Left ventricle myocardium inferior (tissue), 1 donor: ENCODE data around the gene TMEM132C. TPM values are rescaled to one million over a fixed set of nuclear protein-coding genes. Genes with fewer than 3 reads are reported as not detected.

ENCODE experiments used
- DNase-seq: peaks from one replicate; pipeline ENCODE4 v3.0.0-alpha.2; 2020
- H3K27ac ChIP-seq: fragments of 200-600 bp; replicated peaks from 2 replicates; pipeline ENCODE4 v1.8.0; 2021
- H3K27me3 ChIP-seq: fragments of 200-600 bp; 2 replicates; pipeline ENCODE4 v1.8.0; 2021; ENCODE audit warnings: low read depth
- H3K36me3 ChIP-seq: fragments of 200-600 bp; 2 replicates; pipeline ENCODE4 v1.8.0; 2021
- H3K4me1 ChIP-seq: fragments of 200-600 bp; 2 replicates; pipeline ENCODE4 v1.8.0; 2021
- H3K4me3 ChIP-seq: fragments of 200-600 bp; 2 replicates; pipeline ENCODE4 v1.8.0; 2021; ENCODE audit warnings: mild to moderate bottlenecking, moderate library complexity
- H3K9me3 ChIP-seq: fragments of 200-600 bp; replicated peaks from 2 replicates; pipeline ENCODE4 v1.8.0; 2021
- intact Hi-C: fragments of 100-400 bp; cut with micrococcal nuclease; formaldehyde crosslinking; loops from one replicate; pipeline ENCODE4 v1.11.0; 2022
- total RNA-seq: library from RNA; stranded (reverse); fragmentation: NEBNext Ultra II Directional; extraction: Animal tissue kit (Norgen Biotek cat#: 25700); gene quantifications from one replicate; pipeline ENCODE4 v1.2.1, GENCODE V29; 2021
- TF ChIP-seq, protein P1 (sequence below): fragments of 200-600 bp; IDR thresholded peaks from 2 replicates; pipeline ENCODE4 v1.8.0; 2021; ENCODE audit warnings: antibody characterized with exemption, mild to moderate bottlenecking, borderline replicate concordance
- donor health status: DM: no; HTN: yes; CAD: no; lungs with severe emphysema.

Gene TMEM132C
- total RNA-seq, 1 donor from 2014 or later: 1.8 TPM

DNA sequence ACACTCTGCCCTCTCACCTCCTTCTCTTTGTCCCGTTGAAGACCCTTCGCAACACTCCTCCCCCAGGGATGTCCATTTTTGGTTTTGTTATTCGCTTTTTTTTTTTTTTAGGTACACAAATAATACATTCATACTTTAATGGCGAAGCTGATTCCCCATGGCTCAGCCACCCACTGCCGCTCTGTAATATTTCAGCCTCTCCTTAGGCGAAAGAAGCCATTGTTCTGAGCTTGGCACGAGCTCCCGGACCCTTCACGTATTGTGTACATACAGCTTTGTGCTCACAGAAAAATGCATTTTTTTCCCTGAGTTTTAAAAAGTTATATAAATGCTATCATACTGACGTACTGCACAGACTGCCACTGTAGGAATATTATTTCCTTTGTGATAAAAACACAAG lies 115.0 kb downstream of the TMEM132C start:
- H3K36me3 ChIP-seq: no peaks in the 10 kb centered on the region
- no peaks in the 10 kb centered on the region for H3K4me1 ChIP-seq
- intact Hi-C loops: no loop called here
- peaks cover 85% of the 10 kb centered on the region for H3K27me3 ChIP-seq
- DNase-seq: no peak
- H3K4me3 ChIP-seq: no peak overlapping the region
- H3K27ac ChIP-seq: no peak overlapping the region
- no peaks in the 10 kb centered on the region for H3K9me3 ChIP-seq
- TF ChIP-seq, protein P1, sequence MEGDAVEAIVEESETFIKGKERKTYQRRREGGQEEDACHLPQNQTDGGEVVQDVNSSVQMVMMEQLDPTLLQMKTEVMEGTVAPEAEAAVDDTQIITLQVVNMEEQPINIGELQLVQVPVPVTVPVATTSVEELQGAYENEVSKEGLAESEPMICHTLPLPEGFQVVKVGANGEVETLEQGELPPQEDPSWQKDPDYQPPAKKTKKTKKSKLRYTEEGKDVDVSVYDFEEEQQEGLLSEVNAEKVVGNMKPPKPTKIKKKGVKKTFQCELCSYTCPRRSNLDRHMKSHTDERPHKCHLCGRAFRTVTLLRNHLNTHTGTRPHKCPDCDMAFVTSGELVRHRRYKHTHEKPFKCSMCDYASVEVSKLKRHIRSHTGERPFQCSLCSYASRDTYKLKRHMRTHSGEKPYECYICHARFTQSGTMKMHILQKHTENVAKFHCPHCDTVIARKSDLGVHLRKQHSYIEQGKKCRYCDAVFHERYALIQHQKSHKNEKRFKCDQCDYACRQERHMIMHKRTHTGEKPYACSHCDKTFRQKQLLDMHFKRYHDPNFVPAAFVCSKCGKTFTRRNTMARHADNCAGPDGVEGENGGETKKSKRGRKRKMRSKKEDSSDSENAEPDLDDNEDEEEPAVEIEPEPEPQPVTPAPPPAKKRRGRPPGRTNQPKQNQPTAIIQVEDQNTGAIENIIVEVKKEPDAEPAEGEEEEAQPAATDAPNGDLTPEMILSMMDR: no peak

DNA sequence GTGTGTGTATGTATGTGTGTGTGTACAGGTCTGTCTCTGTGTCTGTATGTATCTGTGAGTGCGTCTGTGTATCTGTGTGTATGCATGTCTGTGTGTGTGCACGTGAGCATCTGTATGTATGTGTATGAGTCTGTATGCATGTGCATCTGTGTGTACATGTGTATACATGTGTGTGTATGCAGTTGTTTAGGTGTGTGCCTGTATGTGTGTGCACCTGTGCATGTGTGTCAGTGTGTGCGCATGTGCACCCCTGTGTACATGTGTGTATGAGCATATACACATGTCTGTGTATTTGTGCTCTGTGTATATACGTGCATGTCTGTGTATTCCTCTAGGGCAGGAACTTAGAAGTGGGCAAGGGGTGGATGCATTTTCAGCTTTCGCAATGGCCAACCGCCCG lies 116.0 kb downstream of the TMEM132C start:
- Histone ChIP-seq H3K4me1 (peaks cover 4% of the 10 kb centered on the region), H3K36me3 (no peaks in the 10 kb centered on the region), H3K4me3 (no peak overlapping the region), H3K27ac (no peak overlapping the region), H3K27me3 (peaks cover 91% of the 10 kb centered on the region), H3K9me3 (no peaks in the 10 kb centered on the region)
- TF ChIP-seq, protein P1: no peak
- no peak for DNase-seq
- intact Hi-C loops: no loop called here

DNA sequence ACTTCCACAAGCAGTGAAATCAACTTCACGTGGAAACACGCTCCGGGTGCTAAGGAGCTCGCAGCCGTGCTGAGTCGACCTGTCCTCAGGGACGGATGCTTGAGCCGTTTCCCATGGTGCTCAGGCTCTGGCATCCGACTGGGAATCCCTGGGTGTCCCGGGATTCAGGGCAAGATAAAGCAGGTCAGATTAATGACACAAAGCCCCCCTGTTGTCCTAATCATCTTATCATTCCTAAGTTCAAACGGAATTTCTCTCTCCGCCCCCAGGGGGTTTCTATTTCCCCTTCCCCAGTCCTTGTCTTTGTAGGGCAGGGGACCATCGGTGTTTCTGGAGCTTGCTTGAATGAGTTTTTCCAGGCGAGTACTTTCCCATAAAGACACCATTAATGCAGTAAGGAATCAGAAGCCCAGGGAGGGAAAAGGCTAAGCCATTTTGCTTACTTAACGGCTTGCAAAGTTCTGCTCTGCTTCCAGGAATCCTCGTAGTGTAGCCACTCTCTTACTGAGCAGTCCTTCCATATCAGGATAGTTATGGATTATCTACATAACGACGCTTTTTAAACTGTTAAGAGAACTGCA lies 116.5 kb downstream of the TMEM132C start:
- intact Hi-C loops: no loop called here

DNA sequence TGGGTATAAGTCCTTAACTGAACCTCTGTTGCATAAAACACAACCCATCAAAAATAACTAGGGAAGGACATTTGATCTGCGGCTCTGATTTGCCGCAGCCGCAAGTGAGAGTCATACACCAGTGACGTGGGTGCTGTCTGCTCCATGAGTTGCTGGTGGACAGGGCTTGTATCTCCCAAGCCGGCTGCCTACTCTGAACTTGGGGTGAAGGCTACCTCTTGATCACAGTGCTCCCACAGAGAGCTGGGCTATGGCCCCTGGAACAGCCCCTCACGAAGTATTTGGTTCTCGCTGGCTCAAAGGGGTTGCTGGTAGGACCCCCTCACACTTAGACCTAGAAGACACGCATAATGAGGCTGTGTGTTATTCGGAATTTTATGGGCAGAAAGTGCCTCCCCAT lies 118.8 kb downstream of the TMEM132C start:
- TF ChIP-seq, protein P1: no peak
- no peak overlapping the region for H3K27ac ChIP-seq

More for the DNA sequence above, 116.5 kb downstream of the TMEM132C start:
- Histone ChIP-seq H3K9me3 (no peaks in the 10 kb centered on the region), H3K36me3 (no peaks in the 10 kb centered on the region), H3K27ac (no peak overlapping the region), H3K27me3 (peaks cover 93% of the 10 kb centered on the region), H3K4me1 (peaks cover 9% of the 10 kb centered on the region), H3K4me3 (no peak overlapping the region)
- DNase-seq: no peak
- TF ChIP-seq, protein P1: no peak

DNA sequence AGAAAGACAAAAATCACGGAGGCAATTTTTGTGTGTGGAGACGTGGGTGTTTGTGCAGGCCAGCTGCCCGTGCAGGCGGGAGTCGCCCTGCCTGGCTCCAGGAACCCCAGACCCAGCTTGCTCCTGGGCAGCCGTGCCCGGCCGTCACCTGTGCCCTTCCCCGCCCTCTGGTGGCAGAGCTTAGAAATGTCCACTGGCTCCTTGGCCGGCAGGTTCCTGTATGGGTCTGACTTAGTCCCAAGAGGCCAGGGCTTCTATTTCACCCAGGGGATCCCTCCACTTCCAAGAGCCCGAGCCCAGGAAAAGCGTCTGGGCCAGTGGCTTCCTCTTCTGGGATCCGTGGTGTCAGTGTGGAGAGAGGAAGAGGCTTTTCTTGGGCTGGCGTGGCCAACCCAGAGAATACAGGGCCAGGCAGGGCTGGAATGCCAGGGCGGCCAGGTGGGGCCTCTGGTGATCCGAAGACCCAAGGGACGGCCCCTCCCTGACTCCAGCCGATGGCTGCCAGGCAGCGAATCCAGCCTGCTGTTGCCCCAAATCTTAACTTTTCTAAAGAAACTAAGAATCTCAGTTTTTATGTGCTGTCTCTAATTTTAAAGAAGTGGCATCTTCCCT lies 120.9 kb downstream of the TMEM132C start:
- Histone ChIP-seq H3K4me3 (no peak overlapping the region), H3K4me1 (peaks cover 10% of the 10 kb centered on the region), H3K36me3 (no peaks in the 10 kb centered on the region), H3K27me3 (peaks cover 95% of the 10 kb centered on the region), H3K27ac (peak overlapping the region; percentile 27), H3K9me3 (no peaks in the 10 kb centered on the region)
- TF ChIP-seq, protein P1: peak; percentile 69
- intact Hi-C loops: no loop called here
- DNase-seq: no peak

More for the DNA sequence above, 118.8 kb downstream of the TMEM132C start:
- no peak for DNase-seq
- no peaks in the 10 kb centered on the region for H3K36me3 ChIP-seq
- no peak overlapping the region for H3K4me3 ChIP-seq
- peaks cover 10% of the 10 kb centered on the region for H3K4me1 ChIP-seq
- H3K27me3 ChIP-seq: peaks cover 98% of the 10 kb centered on the region
- intact Hi-C loops: no loop called here
- no peaks in the 10 kb centered on the region for H3K9me3 ChIP-seq
